ENCODE data around the gene PPP4R3A.
"Not testable (repeated sequence)": the region's sequence is repeated elsewhere in the genome, so short reads cannot be mapped to it uniquely, and the experiment has no call there.

PPP4R3A gene

GRCh38 chr14:91501951-91502930, 7.9 kb downstream of the PPP4R3A start:
- Histone ChIP-seq H3K4me1 (ENCODE audit: insufficient read depth, low read length) (peaks cover 52% of the 10 kb centered on the region), H3K27ac (ENCODE audit: low read depth, low read length) (no peak overlapping the region)

GRCh38 chr14:91501348-91501747, 8.8 kb downstream of the PPP4R3A start:
- Histone ChIP-seq H3K9me3 (ENCODE audit: low read length) (no peaks in the 10 kb centered on the region), H3K4me3 (ENCODE audit: low read depth in 1 of 2, low read length in 2 of 2) (no peak overlapping the region), H3K4me1 (ENCODE audit: insufficient read depth, low read length) (peaks cover 54% of the 10 kb centered on the region), H3K36me3 (ENCODE audit: insufficient read depth, low read length) (no peaks in the 10 kb centered on the region), H3K27ac (ENCODE audit: low read depth, low read length) (no peak overlapping the region), H3K9ac (ENCODE audit: low read length) (no peak overlapping the region), H3K27me3 (ENCODE audit: control insufficient read depth in 1 of 2, insufficient read depth in 2 of 2, low read length in 2 of 2) (no peaks in the 10 kb centered on the region)

More at GRCh38 chr14:91501951-91502930, 7.9 kb downstream of the PPP4R3A start:
- no peaks in the 10 kb centered on the region for H3K9me3 ChIP-seq (ENCODE audit: low read length)
- no peak overlapping the region for H3K9ac ChIP-seq (ENCODE audit: low read length)
- H3K36me3 ChIP-seq (ENCODE audit: insufficient read depth, low read length), result no peaks in the 10 kb centered on the region
- no peaks in the 10 kb centered on the region for H3K27me3 ChIP-seq (ENCODE audit: control insufficient read depth in 1 of 2, insufficient read depth in 2 of 2, low read length in 2 of 2)
- H3K4me3 ChIP-seq (ENCODE audit: low read depth in 1 of 2, low read length in 2 of 2), result no peak overlapping the region

- no peak overlapping the region for H3K4me3 ChIP-seq (ENCODE audit: low read depth in 1 of 2, low read length in 2 of 2)
- H3K27me3 ChIP-seq (ENCODE audit: control insufficient read depth in 1 of 2, insufficient read depth in 2 of 2, low read length in 2 of 2), result no peaks in the 10 kb centered on the region
- no peaks in the 10 kb centered on the region for H3K9me3 ChIP-seq (ENCODE audit: low read length)
- no peak overlapping the region for H3K27ac ChIP-seq (ENCODE audit: low read depth, low read length)
- peaks cover 54% of the 10 kb centered on the region for H3K4me1 ChIP-seq (ENCODE audit: insufficient read depth, low read length)
- no peak overlapping the region for H3K9ac ChIP-seq (ENCODE audit: low read length)
- H3K36me3 ChIP-seq (ENCODE audit: insufficient read depth, low read length), result no peaks in the 10 kb centered on the region
These were observed 13.3 kb downstream of the PPP4R3A start for GRCh38 chr14:91496790-91497189.

GRCh38 chr14:91494392-91495065, 15.6 kb downstream of the PPP4R3A start:
- H3K4me1 ChIP-seq (ENCODE audit: insufficient read depth, low read length), result peaks cover 45% of the 10 kb centered on the region
- H3K9me3 ChIP-seq (ENCODE audit: low read length); H3K9ac ChIP-seq (ENCODE audit: low read length); H3K27me3 ChIP-seq (ENCODE audit: control insufficient read depth in 1 of 2, insufficient read depth in 2 of 2, low read length in 2 of 2); H3K4me3 ChIP-seq (ENCODE audit: low read depth in 1 of 2, low read length in 2 of 2); H3K36me3 ChIP-seq (ENCODE audit: insufficient read depth, low read length); H3K27ac ChIP-seq (ENCODE audit: low read depth, low read length): not testable (repeated sequence)

- H3K27me3 ChIP-seq (ENCODE audit: control insufficient read depth in 1 of 2, insufficient read depth in 2 of 2, low read length in 2 of 2), result no peaks in the 10 kb centered on the region
- no peak overlapping the region for H3K9ac ChIP-seq (ENCODE audit: low read length)
- H3K9me3 ChIP-seq (ENCODE audit: low read length), result no peaks in the 10 kb centered on the region
- no peak overlapping the region for H3K4me3 ChIP-seq (ENCODE audit: low read depth in 1 of 2, low read length in 2 of 2)
- no peak overlapping the region for H3K27ac ChIP-seq (ENCODE audit: low read depth, low read length)
- no peaks in the 10 kb centered on the region for H3K36me3 ChIP-seq (ENCODE audit: insufficient read depth, low read length)
- peaks cover 45% of the 10 kb centered on the region for H3K4me1 ChIP-seq (ENCODE audit: insufficient read depth, low read length)
These were observed 16.9 kb downstream of the PPP4R3A start for GRCh38 chr14:91493169-91493568.

- no peak overlapping the region for H3K9ac ChIP-seq (ENCODE audit: low read length)
- peaks cover 33% of the 10 kb centered on the region for H3K36me3 ChIP-seq (ENCODE audit: insufficient read depth, low read length)
- peaks cover 6% of the 10 kb centered on the region for H3K4me1 ChIP-seq (ENCODE audit: insufficient read depth, low read length)
- H3K27me3 ChIP-seq (ENCODE audit: control insufficient read depth in 1 of 2, insufficient read depth in 2 of 2, low read length in 2 of 2), result no peaks in the 10 kb centered on the region
- H3K4me3 ChIP-seq (ENCODE audit: low read depth in 1 of 2, low read length in 2 of 2), result no peak overlapping the region
- H3K27ac ChIP-seq (ENCODE audit: low read depth, low read length), result no peak overlapping the region
- H3K9me3 ChIP-seq (ENCODE audit: low read length), result no peaks in the 10 kb centered on the region
These were observed 25.4 kb downstream of the PPP4R3A start for GRCh38 chr14:91484744-91485143.

GRCh38 chr14:91484186-91484585, 25.9 kb downstream of the PPP4R3A start:
- no peaks in the 10 kb centered on the region for H3K9me3 ChIP-seq (ENCODE audit: low read length)
- no peak overlapping the region for H3K27ac ChIP-seq (ENCODE audit: low read depth, low read length)
- H3K4me1 ChIP-seq (ENCODE audit: insufficient read depth, low read length), result peaks cover 6% of the 10 kb centered on the region
- peaks cover 38% of the 10 kb centered on the region for H3K36me3 ChIP-seq (ENCODE audit: insufficient read depth, low read length)
- H3K9ac ChIP-seq (ENCODE audit: low read length), result no peak overlapping the region
- H3K4me3 ChIP-seq (ENCODE audit: low read depth in 1 of 2, low read length in 2 of 2), result no peak overlapping the region
- H3K27me3 ChIP-seq (ENCODE audit: control insufficient read depth in 1 of 2, insufficient read depth in 2 of 2, low read length in 2 of 2), result no peaks in the 10 kb centered on the region

- Histone ChIP-seq H3K9ac (ENCODE audit: low read length) (no peak overlapping the region), H3K36me3 (ENCODE audit: insufficient read depth, low read length) (peaks cover 50% of the 10 kb centered on the region), H3K9me3 (ENCODE audit: low read length) (no peaks in the 10 kb centered on the region), H3K4me1 (ENCODE audit: insufficient read depth, low read length) (peaks cover 6% of the 10 kb centered on the region), H3K27me3 (ENCODE audit: control insufficient read depth in 1 of 2, insufficient read depth in 2 of 2, low read length in 2 of 2) (no peaks in the 10 kb centered on the region), H3K4me3 (ENCODE audit: low read depth in 1 of 2, low read length in 2 of 2) (no peak overlapping the region), H3K27ac (ENCODE audit: low read depth, low read length) (no peak overlapping the region)
These were observed 27.7 kb downstream of the PPP4R3A start for GRCh38 chr14:91482263-91483013.

- no peak overlapping the region for H3K9ac ChIP-seq (ENCODE audit: low read length)
- H3K27me3 ChIP-seq (ENCODE audit: control insufficient read depth in 1 of 2, insufficient read depth in 2 of 2, low read length in 2 of 2), result no peaks in the 10 kb centered on the region
- no peaks in the 10 kb centered on the region for H3K9me3 ChIP-seq (ENCODE audit: low read length)
- H3K4me1 ChIP-seq (ENCODE audit: insufficient read depth, low read length), result peaks cover 5% of the 10 kb centered on the region
- H3K27ac ChIP-seq (ENCODE audit: low read depth, low read length), result no peak overlapping the region
- H3K36me3 ChIP-seq (ENCODE audit: insufficient read depth, low read length), result peaks cover 57% of the 10 kb centered on the region
- H3K4me3 ChIP-seq (ENCODE audit: low read depth in 1 of 2, low read length in 2 of 2), result no peak overlapping the region
These were observed 32.7 kb downstream of the PPP4R3A start for GRCh38 chr14:91477388-91477787.

- Histone ChIP-seq H3K4me1 (ENCODE audit: insufficient read depth, low read length) (no peaks in the 10 kb centered on the region), H3K27ac (ENCODE audit: low read depth, low read length) (no peak overlapping the region), H3K36me3 (ENCODE audit: insufficient read depth, low read length) (peaks cover 46% of the 10 kb centered on the region), H3K9me3 (ENCODE audit: low read length) (no peaks in the 10 kb centered on the region), H3K9ac (ENCODE audit: low read length) (no peak overlapping the region), H3K27me3 (ENCODE audit: control insufficient read depth in 1 of 2, insufficient read depth in 2 of 2, low read length in 2 of 2) (no peaks in the 10 kb centered on the region), H3K4me3 (ENCODE audit: low read depth in 1 of 2, low read length in 2 of 2) (no peak overlapping the region)
These were observed 37.1 kb downstream of the PPP4R3A start for GRCh38 chr14:91473046-91473445.

- Histone ChIP-seq H3K4me3 (ENCODE audit: low read depth in 1 of 2, low read length in 2 of 2) (no peak overlapping the region), H3K4me1 (ENCODE audit: insufficient read depth, low read length) (peaks cover 11% of the 10 kb centered on the region), H3K9ac (ENCODE audit: low read length) (no peak overlapping the region), H3K36me3 (ENCODE audit: insufficient read depth, low read length) (peaks cover 47% of the 10 kb centered on the region), H3K27ac (ENCODE audit: low read depth, low read length) (no peak overlapping the region), H3K27me3 (ENCODE audit: control insufficient read depth in 1 of 2, insufficient read depth in 2 of 2, low read length in 2 of 2) (no peaks in the 10 kb centered on the region), H3K9me3 (ENCODE audit: low read length) (no peaks in the 10 kb centered on the region)
These were observed 39.9 kb downstream of the PPP4R3A start for GRCh38 chr14:91470216-91470615.

Data from muscle layer of colon (tissue), 2 donors.